Activated T-cell treated with anti-CD3 and anti-CD28 coated beads for 24 hours (primary cell): ENCODE measurements around the gene OBSCN.

Source experiments
- DNase-seq: peaks from one replicate; pipeline ENCODE4 v3.0.0-alpha.2; 2020; ENCODE audit warnings: low read depth

The OBSCN gene

DNA sequence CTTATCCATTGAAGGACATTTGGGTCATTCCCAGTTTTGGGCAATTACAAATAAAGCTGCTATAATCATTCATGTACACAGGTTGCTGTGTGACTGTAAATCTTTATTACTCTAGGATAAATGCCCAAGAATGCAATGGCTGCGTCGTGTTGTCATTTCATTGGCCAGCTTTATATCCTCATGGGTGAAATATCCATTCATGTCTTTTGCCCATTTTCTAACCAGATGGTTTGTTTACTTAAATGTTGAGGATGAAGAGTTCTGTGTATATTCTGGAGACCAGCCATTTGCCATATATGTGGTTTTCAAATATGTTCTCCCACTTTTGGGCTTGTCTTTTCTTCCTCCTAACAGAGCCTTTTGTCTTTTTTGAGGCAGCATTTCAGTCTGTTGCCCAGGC, 173.5 kb downstream of the OBSCN start:
- no peak for DNase-seq

DNA sequence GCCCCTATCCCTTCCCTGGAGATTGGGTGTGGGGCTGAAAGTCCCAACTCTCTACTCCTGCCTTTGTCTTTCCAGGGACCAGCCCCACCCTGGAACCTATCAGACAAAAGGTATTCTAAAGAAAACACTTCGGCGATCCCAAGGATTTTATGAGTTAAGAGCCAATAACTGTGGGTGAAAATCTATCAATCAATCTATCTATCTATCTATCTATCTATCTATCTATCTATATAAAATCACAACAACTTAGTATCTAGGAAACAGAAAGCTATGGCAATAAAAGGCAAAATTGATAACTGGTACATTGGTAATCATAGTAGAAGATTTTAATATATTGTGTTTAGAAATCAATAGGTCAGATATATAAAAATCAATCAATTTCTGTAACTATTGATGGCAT, 175.9 kb downstream of the OBSCN start:
- no peak for DNase-seq

DNA sequence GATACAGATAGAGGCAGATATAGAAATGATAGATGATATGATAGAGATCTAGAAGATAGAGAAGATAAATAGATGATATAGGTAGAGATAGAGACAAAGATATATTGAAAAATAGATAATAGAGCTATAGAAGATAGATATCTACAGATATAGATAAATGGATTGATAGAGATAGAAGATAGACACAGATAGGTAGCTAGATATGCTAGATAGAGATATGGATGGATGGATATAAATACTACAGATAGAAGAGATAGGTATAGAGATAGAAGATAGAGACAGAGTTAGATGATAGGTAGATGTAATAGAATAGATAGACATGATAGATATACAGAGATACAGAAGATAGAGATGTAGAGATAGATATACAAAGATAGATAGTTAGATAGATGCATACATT, 177.4 kb downstream of the OBSCN start:
- DNase-seq = no peak

DNA sequence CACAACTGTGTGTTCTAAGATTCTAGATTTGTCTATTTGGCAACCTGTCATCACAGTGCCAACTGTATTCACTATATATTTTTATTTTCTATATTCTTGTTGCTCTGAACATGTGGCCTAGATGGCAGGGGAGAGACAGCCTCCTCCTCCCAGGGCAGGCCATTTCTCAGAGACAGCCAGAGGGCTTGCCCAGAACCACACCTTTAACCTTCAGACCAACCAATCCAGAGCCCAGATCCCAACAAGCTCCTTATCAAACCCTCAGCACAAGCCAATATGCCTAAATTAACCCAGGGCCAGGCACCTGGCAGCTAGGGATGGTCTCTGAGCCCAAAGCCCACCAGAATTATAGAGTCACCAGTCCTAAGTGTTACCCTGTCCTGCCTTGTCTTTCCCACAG, 179.5 kb downstream of the OBSCN start:
- no peak for DNase-seq

DNA sequence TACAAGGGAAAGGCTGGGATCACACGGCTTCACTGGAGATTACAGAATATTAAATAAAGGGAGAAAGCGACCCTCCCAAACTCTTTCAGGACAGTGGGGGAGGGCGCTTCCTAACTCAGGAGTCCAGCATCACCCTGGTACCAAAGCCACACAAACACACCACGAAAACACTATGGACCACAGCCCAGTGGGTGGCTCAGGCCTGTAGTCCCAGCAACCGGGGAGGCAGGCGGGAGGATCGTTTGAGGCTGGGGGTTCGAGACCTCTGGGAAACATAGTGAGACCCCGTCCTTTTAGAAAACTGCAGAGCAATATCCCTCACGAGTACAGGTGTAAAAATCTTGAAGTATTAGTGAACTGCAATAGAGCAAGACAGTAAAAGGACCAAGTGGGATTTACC, 182.8 kb downstream of the OBSCN start:
- DNase-seq = no peak

DNA sequence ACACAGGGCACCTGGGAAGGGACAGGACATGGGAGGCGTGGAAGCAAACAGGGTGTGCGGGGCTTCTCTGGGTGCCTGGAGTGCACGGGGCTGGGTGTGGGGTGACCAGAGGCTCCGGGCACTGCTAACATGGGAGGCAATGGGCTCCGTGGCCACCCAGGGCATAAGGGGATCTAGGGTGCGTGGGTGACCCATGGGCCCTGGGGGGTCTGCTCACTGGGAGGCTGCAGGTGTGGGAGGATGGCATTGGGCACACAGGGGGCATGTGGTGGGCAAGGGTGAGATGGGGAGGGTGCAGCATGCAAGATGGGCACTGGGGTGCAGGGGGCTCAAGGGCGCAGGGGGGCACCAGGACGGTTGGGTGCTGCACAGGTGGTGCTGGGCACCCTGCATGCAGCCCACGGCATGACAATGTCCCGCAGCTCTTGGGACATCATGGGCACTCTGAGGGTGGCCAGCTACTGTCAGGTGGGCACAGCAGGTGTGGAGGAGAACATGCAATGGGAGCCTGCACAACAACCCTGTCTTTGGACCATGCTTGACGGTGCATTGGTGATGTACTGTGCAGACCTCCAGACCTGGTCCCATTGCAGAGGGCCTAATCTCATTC, 183.7 kb downstream of the OBSCN start:
- DNase-seq = no peak

DNA sequence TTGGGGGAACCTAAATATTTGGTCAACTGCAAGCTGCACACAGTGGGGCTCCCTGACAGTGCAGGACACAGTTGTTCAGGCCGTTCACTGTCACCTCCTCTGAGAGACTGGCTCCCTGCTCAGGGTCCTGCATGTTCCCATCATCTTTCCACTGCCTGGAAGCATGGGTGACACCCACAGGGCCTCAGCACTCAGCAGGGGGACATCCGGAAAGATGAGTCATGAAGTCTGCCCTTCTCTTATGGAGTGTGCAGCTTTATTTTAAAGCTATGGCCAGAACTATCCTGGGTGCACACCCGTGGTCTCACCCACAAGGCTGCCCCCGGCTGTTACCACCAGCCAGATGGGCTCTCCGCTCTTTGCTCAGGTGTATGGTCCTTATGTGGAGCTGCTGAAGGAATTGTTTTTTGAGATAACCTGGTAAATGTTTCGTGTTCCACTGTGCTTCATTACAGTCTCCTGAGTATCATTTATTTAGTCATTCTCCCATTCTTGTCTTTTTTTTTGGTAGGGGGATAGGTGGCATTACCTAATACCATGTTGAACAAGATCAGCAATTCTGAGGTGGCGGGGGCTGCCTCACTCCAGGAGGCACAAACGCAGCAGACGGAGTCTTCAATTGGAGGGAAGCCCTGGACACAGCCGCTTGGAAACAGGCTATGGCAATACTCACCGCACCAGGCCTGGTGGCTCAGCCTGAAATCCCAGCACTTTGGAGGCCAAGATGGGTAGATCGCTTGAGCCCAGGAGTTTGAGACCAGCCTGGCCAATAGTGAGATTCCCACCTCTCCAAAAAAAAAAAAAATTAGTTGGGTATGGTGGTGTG, 184.5 kb downstream of the OBSCN start:
- DNase-seq = no peak

DNA sequence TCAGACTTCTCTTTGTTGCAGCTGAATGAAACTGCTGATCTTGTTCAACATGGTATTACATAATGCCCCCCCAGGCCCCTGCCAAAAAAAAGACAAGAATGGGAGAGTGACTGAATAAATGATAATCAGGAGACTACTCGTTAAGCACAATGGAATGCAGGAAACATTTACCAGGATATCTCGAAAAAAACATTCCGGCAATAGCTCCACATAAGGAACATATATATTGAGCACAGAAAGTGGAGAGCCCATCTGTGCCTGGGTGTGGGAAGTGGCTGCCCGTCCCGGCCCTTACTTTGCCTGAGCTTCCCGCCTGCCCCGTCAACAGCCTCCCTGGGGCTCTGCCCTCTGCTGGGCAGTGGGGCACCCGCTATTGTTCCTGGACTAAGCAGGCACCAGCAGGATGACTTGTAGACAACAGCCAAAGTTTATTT, 185.4 kb downstream of the OBSCN start:
- no peak for DNase-seq

DNA sequence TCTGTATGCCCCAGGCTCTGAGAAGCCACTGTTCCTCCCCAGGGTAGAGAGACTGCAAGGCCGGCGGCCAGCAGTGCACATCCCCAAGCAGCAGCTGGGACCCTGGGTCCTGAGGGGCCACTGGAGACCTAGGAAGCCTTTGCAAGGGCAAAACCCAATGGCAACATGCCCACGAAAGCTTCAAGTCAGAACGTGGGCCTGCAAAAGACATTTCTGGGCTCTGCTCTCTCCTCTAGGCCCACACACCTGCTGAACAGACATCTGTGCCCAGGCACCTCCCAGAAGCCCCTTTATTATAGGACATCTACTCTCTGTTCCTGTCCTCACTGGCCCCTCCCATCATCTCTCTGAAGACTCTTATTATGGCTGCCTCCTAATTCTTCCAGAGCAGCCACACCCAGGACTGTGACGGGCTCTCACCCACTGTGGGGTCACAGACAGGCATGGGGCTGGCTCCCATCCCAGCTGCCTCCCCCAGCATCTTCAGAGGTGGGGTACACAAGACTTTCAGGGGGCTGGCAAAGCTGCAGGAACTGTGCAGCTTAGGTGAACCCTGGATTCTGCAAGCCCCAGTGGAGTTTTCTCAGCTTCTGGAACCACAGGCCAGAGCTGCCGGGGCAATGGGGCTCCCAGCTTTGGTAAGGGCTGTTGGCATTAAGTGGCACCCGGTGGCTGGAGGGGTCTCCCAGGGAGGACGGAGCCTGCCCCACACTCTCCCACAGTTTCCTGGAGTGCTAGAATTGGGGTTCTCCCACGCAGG, 186.1 kb downstream of the OBSCN start:
- DNase-seq = no peak

DNA sequence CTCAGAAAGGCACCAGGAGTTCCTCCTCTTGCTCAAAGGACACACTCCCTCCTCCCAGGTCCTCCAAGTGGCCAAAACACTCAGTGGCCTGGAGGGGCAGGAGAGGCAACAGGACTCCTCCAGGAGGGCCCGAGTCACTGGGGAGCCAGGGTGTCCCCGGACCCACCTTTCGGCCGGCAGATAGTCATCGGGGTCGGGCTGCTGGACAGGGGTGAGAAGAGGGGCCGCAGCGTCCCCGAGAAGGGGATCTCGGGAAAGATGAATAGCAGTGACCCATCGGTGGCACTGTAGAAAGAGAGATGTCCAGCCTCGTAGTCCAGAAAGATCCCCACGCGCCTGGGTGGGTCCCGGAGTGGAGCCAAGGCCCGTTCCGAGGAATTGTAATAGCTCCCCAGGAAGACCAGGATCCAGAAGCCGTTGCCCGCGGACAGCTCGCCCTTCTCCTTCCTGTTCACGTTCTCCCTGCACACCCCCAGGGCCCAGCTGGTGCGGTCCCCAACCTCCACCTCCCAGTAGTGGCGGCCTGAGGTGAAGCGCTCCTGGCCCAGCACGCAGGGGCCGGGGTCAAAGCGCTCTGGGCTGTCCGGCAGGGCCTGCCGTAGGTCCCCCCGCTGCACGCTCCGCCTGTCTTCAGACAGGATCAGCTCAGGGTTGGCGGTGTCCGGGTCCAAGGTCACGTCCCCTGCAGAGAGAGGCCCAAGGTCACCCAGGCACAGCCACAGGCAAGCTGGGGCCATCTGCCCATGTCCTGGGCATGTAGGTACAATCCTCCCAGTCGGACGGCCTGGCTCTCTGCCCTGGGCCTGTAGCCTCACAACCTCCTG, 186.9 kb downstream of the OBSCN start:
- DNase-seq = no peak

DNA sequence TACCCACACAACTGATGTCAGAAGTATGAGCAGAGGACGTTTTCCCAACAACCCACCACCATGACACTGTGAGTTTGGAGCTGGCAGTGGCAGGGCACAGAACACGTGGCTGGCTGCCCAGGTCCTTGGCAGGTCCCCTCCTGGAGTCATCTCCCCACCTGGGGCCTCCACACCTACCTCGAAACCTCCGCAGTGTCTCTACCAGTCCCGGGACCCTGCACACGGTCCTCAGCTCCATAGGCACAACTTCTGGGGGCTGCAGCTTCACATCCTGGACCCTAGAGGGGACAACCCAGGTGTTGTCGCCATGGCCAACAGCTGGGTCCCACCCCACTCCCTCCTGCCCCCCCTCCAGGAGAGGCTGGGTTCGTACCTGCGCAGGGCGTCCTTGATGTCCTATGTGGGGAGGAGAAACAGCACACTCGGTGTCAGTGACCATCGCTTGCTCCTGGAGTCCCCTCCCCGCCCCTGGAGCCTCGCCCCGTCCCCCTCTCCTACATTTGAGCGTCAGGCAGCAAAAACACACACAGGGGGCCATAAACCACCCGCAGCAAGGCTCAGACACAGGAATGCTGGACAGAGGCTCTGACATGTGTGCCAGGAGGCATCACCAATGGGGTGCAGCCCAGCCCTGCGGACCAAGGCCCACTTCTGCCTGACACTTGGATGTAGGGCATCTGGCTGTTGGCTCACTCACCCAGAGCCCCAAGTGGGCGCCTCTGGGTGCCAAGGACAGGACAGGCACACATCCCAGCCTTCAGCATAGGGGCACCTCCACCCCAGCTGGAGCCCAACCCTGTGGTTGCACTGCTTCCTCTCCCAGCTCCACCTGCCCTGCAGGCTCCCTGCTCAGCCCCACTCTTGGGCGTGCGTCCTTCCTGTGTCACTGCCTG, 189.2 kb downstream of the OBSCN start:
- DNase-seq = no peak

DNA sequence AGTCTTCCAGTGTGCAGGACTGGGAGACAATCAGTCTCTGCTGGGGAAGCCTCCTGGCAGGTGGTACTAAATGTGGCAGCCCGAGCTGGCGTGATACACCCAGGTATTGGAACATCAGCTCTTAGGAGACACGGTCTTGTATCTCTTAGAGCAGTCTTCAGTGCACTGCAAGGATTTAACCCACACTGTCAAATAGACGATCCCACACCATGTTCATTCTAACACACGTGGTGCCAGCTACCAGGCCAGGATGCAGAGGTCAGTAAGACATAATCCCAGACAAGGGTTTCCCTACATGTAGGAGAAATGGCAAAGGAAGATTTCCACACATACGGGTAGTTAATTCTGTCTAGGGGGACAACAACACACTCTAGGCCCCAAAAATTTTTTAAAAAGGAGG, 190.1 kb downstream of the OBSCN start:
- no peak for DNase-seq

DNA sequence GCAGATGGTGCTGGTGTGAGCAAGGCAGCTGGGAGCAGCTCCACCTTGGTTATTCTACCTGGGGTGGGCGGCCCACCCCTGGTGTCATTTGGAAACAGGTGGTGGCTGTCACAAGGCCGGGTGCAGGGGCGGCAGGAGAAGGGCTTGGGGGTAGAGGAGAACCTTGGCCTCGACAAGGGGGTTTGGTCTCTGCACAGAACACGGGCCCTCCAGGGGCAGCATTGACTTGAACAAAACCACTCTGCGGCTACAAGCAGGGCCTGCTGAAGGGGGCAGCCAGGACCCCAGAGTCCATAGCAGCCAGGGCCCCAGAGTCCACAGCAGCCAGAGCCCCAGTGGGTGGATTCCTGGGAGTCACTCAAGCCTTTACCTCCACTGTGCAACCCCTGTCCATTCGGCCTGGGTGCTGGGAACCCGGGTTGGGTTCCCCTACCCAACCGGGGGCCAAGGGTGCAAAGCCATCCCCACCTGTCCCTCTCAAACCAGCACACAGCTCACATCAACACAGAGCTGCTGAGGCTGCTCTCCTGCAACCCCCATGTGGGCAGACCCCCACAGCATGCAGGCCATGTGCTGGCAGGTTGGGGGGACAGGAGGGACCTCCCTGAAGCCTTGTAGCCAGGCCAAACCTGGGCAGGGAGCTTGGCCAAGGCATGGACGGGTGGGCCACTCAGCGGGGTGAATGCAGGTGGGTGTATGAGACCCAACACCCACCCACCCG, 191.1 kb downstream of the OBSCN start:
- DNase-seq = no peak

DNA sequence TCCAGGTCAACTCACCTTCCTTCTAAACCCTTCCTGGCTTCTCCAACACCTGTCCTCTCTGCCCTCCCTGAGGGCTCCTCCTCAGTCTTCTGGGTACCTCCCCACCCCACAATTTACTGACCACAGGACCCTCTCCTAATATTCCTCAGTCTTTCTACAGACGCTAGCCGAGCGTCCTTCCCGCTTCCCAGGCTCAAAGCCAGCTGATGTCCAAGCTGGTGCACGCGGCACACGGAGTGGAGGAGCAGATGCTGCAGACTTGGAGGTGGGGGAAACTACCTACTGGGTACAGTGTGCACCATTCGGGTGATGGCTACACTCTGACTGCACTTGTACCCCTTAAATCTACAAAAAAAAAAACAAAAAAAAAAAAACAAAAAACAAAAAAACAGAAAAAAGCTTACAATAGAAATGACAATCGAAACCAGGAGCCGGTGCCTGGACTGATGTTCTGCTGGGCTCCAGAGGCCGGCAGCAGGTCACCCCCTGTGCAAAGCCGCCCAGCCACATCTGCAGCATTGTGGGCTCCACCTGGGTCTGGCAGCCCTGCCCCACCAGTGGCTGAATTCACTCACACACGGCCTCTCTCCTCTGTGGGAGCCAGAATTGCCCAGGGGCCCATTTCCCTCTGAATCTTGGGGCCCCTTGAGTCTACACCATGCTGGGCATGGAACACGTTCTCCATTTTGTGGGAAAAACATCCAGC, 191.8 kb downstream of the OBSCN start:
- no peak for DNase-seq

DNA sequence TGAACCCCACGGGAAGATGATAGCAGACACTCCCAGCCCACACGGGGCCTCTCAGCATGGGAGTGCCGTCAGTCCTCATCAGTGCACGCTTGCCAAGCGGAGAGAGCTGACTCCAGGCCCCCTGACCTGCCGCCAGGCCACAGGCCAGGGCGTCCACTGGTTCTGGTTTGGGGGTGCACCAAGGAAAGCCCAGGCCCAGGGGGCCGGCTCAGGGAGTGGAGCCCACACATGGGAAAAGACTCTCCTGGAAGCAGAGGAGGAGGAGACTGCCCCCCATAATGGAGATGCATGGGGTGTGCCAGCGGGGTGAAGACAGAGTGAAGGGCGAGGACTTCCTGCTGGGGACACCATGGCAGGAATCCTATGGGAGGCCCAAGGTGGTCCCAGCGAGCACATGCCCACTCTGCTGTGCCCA, 192.4 kb downstream of the OBSCN start:
- DNase-seq = no peak

DNA sequence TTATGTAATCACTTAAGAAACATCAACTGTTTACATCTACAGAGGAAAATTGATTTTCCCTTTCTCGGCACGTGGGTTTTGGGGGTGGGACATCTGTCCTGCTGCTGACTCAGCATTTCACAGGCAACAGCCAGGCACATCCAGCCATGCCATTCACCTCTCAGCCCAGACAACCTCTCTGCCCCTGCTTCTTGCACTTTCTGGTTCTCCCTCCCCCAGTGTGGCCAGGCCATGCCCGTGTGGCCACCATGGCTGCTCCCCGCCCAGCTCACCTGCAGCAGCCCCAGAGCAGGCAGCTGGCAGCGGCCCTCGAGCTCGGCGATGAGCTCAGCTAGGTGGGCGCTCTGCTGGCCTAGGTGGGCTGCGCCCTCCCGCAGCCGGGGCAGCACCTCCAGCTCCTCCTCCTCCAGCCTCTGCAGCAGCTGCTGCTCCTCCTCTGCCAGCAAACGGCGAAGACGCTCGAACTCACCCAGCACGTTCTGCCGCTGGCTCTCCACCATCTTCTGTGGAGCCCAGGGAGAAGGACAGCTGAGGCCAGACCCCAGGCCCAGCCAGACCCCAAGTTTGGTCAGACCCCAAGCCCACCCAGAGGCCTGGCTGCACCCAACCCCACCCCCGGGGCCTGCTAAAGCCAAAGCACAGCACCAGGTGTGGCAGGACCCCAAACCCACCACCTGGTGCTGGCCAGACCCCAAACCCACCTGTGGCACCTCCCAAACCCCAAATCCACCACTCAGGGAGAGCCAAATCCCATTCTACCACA, 193.0 kb downstream of the OBSCN start:
- DNase-seq = no peak

DNA sequence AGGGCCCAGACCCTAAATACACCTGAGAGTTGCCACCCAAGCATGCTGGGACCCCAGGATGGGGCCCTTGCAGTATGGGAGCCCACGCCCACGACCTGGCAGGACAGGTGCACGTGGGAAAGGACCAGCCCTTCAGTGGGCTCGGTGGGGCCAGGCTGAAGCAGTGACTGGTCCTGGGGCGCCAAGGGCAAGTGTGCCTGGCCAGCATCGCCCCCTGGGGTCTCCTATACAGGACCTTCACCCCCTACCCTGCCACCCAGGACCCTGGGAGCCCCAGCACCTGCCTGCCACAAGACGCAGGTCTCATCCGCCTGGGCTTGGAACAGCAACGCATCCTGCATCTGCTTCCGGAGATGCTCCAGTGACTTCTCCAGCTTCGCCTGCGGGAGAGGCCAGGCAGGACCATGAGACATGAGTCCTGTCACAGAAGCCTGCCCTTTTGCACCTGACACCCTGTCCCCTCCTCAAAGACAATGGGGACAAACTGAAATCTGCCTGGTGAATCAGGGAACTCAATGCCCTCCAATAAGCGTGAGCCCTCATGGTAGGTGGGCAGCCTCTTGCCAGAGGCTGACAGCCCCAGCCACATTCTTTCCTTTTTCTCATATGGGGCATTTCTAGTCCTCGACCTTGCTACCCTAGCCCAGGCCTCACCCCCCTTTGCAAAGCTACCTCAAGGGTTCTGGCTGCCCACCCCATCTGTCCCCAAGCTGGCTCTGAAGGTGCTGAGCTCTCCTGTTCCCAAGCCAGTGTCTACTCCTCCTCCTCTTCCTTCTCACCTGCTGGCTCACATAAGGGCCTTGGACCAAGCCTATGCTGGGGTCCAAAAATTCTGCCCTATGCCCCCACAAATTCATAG, 194.2 kb downstream of the OBSCN start:
- DNase-seq = no peak

DNA sequence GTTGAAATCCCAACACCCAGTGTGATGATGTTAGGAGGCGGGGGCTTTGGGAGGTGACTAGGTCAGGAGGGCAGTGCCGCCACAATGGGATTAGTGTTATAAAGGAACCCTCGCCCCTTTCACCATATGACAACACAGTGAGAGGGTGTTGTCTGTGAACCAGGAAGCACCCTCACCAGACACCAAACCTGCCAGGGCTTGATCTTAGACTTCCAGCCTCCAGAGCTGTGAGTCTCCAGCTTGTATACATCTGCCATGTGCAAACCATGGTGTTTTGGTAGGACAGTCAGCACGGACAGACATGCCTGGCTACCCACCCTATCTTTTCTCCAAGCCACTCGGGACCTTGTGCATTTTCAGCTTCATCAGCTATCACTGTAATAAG, 194.8 kb downstream of the OBSCN start:
- no peak for DNase-seq
